GM12875 (cell line): ENCODE data around the gene DENND5B.

Experiments used
- H3K4me3 ChIP-seq: one replicate; pipeline ENCODE4 v1.5.1; 2011; ENCODE audit warnings: low read depth, low read length, control low read depth
- TF ChIP-seq, protein P1 (sequence below): IDR thresholded peaks from 2 replicates; pipeline ENCODE4 v1.5.1; 2011; ENCODE audit warnings: low read depth, mild to moderate bottlenecking, control low read depth, inconsistent platforms, low read length, moderate library complexity, borderline replicate concordance; ENCODE audit not compliant: insufficient read depth

Gene DENND5B

DNA sequence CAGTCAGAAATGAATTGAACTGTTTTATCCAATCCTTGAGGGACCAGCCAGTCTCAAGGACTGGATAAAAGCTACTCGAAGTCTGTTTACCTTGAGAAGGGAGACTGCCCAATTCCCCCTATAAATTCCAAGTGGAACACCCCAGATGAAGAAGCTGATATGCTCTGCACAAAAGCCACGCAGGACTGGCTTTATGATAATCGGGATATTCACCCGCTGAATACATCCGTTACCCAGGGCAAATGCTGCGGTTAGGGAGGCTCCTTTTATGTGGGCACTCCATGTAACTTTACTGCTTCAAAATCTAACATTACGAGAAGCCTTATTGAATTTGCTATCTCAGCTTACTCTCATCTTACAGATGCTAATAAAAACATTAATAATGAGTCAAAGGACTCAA, 119.1 kb downstream of the DENND5B start:
- TF ChIP-seq, protein P1, sequence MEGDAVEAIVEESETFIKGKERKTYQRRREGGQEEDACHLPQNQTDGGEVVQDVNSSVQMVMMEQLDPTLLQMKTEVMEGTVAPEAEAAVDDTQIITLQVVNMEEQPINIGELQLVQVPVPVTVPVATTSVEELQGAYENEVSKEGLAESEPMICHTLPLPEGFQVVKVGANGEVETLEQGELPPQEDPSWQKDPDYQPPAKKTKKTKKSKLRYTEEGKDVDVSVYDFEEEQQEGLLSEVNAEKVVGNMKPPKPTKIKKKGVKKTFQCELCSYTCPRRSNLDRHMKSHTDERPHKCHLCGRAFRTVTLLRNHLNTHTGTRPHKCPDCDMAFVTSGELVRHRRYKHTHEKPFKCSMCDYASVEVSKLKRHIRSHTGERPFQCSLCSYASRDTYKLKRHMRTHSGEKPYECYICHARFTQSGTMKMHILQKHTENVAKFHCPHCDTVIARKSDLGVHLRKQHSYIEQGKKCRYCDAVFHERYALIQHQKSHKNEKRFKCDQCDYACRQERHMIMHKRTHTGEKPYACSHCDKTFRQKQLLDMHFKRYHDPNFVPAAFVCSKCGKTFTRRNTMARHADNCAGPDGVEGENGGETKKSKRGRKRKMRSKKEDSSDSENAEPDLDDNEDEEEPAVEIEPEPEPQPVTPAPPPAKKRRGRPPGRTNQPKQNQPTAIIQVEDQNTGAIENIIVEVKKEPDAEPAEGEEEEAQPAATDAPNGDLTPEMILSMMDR = no peak
- no peak overlapping the region for H3K4me3 ChIP-seq

DNA sequence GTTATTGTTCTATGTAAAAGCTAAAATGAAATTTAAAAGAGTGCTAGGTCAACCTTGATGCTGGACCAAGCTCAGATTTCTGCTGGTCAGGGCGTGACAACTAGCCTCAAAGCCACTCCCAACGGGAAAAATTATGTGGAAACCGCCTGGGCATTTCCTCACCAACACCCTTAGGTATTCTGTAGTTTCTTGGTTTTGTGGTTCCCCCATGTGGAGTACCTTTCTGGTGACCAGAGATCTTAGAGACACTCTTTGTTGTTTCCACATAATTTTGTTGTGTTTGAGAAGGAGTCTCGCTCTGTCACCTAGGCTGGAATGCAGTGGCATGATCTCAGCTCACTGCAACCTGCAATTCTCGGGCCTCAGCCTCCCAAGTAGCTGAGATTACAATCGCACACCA, 119.9 kb downstream of the DENND5B start:
- TF ChIP-seq, protein P1 = no peak
- H3K4me3 ChIP-seq = no peak overlapping the region

DNA sequence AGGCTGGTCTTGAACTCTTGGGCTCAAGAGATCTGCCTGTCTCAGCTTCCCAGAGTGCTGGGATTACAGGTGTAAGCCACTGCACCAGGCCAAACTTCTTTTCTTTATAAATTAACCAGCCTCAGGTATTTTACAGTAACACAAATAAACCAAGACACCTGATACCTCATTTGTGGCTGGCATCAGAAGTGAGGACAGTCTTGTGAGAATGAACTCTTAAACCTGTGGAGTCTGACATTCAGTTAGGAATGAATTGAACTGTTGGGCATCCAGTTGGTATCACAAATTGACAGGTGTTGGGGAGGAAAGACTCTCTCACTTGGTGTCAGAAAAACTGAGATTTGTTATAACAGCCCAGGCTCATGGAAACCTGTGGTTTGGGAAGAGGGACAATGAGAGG, 120.5 kb downstream of the DENND5B start:
- TF ChIP-seq, protein P1 = no peak
- no peak overlapping the region for H3K4me3 ChIP-seq

DNA sequence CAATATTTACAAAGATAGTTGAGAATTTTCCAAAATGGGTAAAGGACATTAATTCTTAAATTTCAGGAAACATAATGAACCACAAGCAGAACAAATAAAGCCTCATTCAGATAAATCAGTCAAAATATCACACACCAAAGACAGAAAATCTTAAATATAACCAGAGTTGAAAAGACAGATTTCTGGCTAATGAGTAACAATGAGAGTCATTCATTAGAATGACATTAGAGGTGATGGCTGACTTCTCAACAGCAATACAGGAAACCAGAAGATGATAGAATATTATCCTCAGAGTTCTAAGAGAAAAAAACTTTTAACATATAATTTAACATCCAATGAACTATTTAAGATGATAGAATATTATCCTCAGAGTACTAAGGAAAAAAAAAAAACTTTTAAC, 124.2 kb downstream of the DENND5B start:
- H3K4me3 ChIP-seq = no peak overlapping the region
- TF ChIP-seq, protein P1 = no peak

DNA sequence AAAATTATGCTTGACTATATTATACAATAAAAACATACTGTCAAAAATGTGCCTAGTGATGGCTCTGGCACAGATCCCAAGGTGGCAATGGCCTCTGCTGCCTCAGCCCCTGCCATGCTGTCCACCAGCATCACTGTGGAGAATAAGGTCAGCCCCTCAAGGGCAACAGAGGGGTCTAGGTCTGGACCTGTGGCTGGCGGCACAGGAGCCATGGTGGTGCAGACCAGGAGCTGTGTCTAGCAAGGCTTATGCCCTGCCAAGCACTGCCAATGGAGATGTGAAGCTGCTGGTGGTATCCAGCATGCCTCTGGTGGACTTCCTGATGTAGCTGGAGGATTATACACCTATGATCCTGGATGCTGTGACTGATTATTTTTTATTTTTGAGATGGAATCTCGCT, 125.9 kb downstream of the DENND5B start:
- TF ChIP-seq, protein P1 = no peak
- no peak overlapping the region for H3K4me3 ChIP-seq

DNA sequence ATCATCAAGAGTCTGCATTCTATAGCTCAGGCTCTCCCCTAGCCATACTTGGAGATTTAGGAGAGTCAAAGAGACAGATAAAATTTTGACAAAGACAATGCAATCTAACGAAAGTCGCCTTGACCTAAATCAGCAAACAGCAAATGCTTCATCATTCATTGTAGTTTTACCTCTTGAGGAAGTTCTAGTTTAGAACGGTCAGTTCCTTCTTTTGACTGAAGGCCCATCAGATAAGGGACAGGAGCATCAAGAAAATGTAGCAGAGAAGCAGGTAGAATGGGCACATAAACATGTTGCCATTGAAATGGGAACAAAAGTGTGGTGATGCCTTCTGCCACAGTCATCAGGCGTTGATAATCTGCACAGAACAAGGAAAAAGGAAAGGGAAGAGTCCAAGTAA, 130.9 kb downstream of the DENND5B start:
- H3K4me3 ChIP-seq = no peak overlapping the region
- TF ChIP-seq, protein P1 = no peak

DNA sequence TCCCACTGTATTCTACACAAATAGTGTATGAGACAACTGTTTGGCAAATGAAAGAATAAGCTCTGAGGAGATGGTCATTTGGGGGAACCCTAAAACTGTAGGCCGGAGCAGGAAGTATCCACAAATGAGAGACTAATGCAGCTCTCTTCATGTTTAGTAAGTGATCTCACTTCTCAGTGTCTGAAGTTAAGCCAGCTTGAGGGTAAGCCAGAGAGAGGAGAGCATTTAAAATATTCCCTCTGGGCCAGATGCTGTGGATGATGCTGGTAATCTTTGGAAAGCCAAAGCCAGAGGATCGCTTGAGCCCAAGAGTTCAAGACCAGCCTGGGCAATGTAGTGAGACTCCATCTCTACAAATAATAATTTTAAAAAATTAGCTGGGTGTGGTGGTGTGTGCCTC, 134.4 kb downstream of the DENND5B start:
- TF ChIP-seq, protein P1 = no peak
- H3K4me3 ChIP-seq = no peak overlapping the region
